HepG2 (cell line): ENCODE data around the gene LRP1-AS. TPM values are rescaled to one million over a fixed set of nuclear protein-coding genes. Genes with fewer than 3 reads are reported as not detected.
A peak's percentile ranks its signal among the peaks of the same experiment; 100 is the strongest.

Experiments used
- CBFB ChIP-seq: sonication (generic); formaldehyde crosslinking; IDR thresholded peaks from 2 replicates; pipeline ENCODE4 v1.4.0; 2020; ENCODE audit warnings: missing genetic modification reagents
- FOSL2 ChIP-seq: sonication (generic); formaldehyde crosslinking; IDR thresholded peaks from 2 replicates; pipeline ENCODE4 v1.4.0; 2020; ENCODE audit warnings: missing genetic modification reagents
- GTF3A ChIP-seq: sonication (generic); formaldehyde crosslinking; conservative IDR thresholded peaks from 2 replicates; pipeline ENCODE4 v1.4.0; 2020; ENCODE audit warnings: mild to moderate bottlenecking, missing genetic modification reagents
- HMGXB3 ChIP-seq: sonication (generic); formaldehyde crosslinking; IDR thresholded peaks from 2 replicates; pipeline ENCODE4 v1.4.0; 2020; ENCODE audit warnings: missing genetic modification reagents, borderline replicate concordance
- MTF1 ChIP-seq: sonication (generic); formaldehyde crosslinking; IDR thresholded peaks from 2 replicates; pipeline ENCODE4 v1.5.0; 2020; ENCODE audit warnings: missing genetic modification reagents
- NR3C1 ChIP-seq: sonication (generic); formaldehyde crosslinking; IDR thresholded peaks from 2 replicates; pipeline ENCODE4 v1.4.0; 2020; ENCODE audit warnings: missing genetic modification reagents
- PHF21A ChIP-seq: sonication (generic); formaldehyde crosslinking; IDR thresholded peaks from 2 replicates; pipeline ENCODE4 v1.5.0; 2020; ENCODE audit warnings: mild to moderate bottlenecking, missing genetic modification reagents
- POGZ ChIP-seq: sonication (generic); formaldehyde crosslinking; IDR thresholded peaks from 2 replicates; pipeline ENCODE4 v1.4.0; 2020; ENCODE audit warnings: mild to moderate bottlenecking, missing genetic modification reagents
- SNAI1 ChIP-seq: sonication (generic); formaldehyde crosslinking; IDR thresholded peaks from 2 replicates; pipeline ENCODE4 v1.5.0; 2020; ENCODE audit warnings: mild to moderate bottlenecking, missing genetic modification reagents, borderline replicate concordance
- SP4 ChIP-seq: sonication (generic); formaldehyde crosslinking; IDR thresholded peaks from 2 replicates; pipeline ENCODE4 v1.8.1; 2023; ENCODE audit warnings: mild to moderate bottlenecking, missing genetic modification reagents
- ZBTB7B ChIP-seq: sonication (generic); formaldehyde crosslinking; IDR thresholded peaks from 2 replicates; pipeline ENCODE4 v1.4.0; 2020; ENCODE audit warnings: missing genetic modification reagents
- ZNF101 ChIP-seq: sonication (generic); formaldehyde crosslinking; IDR thresholded peaks from 2 replicates; pipeline ENCODE4 v1.4.0; 2020; ENCODE audit warnings: mild to moderate bottlenecking, low read depth, missing genetic modification reagents, borderline replicate concordance
- ZNF30 ChIP-seq: sonication (generic); formaldehyde crosslinking; IDR thresholded peaks from 2 replicates; pipeline ENCODE4 v1.5.0; 2020; ENCODE audit warnings: mild to moderate bottlenecking, missing genetic modification reagents
- ZNF569 ChIP-seq: sonication (generic); formaldehyde crosslinking; IDR thresholded peaks from 2 replicates; pipeline ENCODE4 v1.5.0; 2020; ENCODE audit warnings: mild to moderate bottlenecking, missing genetic modification reagents, moderate library complexity, borderline replicate concordance
- ZNF7 ChIP-seq: IDR thresholded peaks from 2 replicates; pipeline ENCODE4 v1.6.1; 2016; ENCODE audit warnings: missing biosample characterization, missing genetic modification reagents
- polyA plus RNA-seq, 8 experiments: library from polyadenylated mRNA; depleted of rRNA in 3 of 8; stranded (reverse) in 7 of 8; unstranded in 1 of 8; fragments of >200 nt; fragmentation: Illumina TruSeq in 4 of 8; extraction: Trizol in 4 of 8; gene quantifications; 2 replicates each; pipeline versions ENCODE4 v1.2.1 to v1.2.3, GENCODE V29; 2011 to 2016; ENCODE audit warnings: low read depth in 4 of 8, missing spikeins in 1 of 8, mixed read lengths in 1 of 8; ENCODE audit not compliant: insufficient read depth in 1 of 8
- total RNA-seq, 5 experiments: library from RNA; depleted of rRNA; stranded (reverse); fragments of >200 nt; fragmentation: Illumina TruSeq; extraction: Trizol; gene quantifications; 2 replicates each; pipeline ENCODE4 v1.2.3, GENCODE V29; 2016; ENCODE audit warnings: low read depth in 1 of 5
- TF ChIP-seq, protein P1 (sequence below): sonication (generic); formaldehyde crosslinking; IDR thresholded peaks from 2 replicates; pipeline ENCODE4 v1.5.1; 2020; ENCODE audit warnings: mild to moderate bottlenecking, missing genetic modification reagents, moderate library complexity
- TF ChIP-seq, protein P2 (sequence below): sonication (generic); formaldehyde crosslinking; conservative IDR thresholded peaks from 2 replicates; pipeline ENCODE4 v1.4.0; 2020; ENCODE audit warnings: missing genetic modification reagents

The LRP1-AS gene
- total and polyA plus RNA-seq, 2 of the 13 experiments (the other 11 are each of a cell fraction or from before 2014, with no cell fraction given) = 0.20 TPM; not detected in 1

DNA sequence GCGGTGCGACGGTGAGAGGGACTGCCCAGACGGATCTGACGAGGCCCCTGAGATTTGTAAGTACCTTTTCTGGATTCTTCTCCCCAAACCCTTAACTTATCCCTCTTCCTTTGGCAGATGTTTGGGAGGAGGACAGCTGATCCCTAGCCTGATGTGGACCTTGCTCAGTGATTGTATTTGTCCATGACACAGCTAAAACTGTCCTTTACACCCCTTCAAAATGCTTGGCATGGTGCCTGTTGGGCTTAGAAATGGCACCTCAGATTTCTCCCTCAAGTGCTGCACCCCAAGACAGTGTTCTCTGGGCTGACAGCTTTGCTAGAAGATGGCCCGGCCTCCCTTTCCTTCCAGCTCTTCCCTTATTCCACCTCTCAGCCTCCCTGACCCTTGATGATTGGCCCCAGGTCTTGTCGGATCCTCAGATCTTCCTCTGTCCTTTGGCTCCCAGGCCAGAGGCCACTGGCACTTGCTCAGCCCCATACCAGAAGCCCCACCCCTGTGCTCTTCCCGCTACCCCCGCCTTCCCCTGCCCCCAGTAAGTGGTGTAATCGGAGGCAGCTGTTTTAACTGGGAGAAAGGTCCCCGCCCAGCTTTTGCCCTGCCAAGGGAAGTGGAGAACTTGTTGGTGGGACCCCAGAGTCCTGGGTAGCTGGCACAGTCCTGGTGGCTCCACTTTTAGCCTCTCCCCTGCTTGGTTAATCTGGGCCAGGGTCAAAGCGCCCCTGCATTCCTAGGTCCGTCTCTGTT, 8.7 kb downstream of the LRP1-AS start (continued):
- TF ChIP-seq, protein P1, sequence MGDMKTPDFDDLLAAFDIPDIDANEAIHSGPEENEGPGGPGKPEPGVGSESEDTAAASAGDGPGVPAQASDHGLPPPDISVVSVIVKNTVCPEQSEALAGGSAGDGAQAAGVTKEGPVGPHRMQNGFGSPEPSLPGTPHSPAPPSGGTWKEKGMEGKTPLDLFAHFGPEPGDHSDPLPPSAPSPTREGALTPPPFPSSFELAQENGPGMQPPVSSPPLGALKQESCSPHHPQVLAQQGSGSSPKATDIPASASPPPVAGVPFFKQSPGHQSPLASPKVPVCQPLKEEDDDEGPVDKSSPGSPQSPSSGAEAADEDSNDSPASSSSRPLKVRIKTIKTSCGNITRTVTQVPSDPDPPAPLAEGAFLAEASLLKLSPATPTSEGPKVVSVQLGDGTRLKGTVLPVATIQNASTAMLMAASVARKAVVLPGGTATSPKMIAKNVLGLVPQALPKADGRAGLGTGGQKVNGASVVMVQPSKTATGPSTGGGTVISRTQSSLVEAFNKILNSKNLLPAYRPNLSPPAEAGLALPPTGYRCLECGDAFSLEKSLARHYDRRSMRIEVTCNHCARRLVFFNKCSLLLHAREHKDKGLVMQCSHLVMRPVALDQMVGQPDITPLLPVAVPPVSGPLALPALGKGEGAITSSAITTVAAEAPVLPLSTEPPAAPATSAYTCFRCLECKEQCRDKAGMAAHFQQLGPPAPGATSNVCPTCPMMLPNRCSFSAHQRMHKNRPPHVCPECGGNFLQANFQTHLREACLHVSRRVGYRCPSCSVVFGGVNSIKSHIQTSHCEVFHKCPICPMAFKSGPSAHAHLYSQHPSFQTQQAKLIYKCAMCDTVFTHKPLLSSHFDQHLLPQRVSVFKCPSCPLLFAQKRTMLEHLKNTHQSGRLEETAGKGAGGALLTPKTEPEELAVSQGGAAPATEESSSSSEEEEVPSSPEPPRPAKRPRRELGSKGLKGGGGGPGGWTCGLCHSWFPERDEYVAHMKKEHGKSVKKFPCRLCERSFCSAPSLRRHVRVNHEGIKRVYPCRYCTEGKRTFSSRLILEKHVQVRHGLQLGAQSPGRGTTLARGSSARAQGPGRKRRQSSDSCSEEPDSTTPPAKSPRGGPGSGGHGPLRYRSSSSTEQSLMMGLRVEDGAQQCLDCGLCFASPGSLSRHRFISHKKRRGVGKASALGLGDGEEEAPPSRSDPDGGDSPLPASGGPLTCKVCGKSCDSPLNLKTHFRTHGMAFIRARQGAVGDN (CRISPR knock-in tag) = peak; percentile 76
- no peak for TF ChIP-seq ZNF7
- TF ChIP-seq, protein P2, sequence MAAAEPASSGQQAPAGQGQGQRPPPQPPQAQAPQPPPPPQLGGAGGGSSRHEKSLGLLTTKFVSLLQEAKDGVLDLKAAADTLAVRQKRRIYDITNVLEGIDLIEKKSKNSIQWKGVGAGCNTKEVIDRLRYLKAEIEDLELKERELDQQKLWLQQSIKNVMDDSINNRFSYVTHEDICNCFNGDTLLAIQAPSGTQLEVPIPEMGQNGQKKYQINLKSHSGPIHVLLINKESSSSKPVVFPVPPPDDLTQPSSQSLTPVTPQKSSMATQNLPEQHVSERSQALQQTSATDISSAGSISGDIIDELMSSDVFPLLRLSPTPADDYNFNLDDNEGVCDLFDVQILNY (CRISPR knock-in tag) = no peak
- TF ChIP-seq ZNF30 (CRISPR knock-in tag) = no peak
- TF ChIP-seq ZNF101 (CRISPR knock-in tag) = no peak
- TF ChIP-seq SNAI1 (CRISPR knock-in tag) = no peak
- TF ChIP-seq NR3C1 (CRISPR knock-in tag) = no peak
- no peak for TF ChIP-seq SP4 (CRISPR knock-in tag)
- TF ChIP-seq ZBTB7B (CRISPR knock-in tag) = 0 out of 2 replicates have a peak, but pooled peaks have one; percentile 30
- TF ChIP-seq CBFB (CRISPR knock-in tag) = no peak
- TF ChIP-seq ZNF569 (CRISPR knock-in tag) = no peak
- no peak for TF ChIP-seq HMGXB3 (CRISPR knock-in tag)
- TF ChIP-seq GTF3A = no peak
- TF ChIP-seq FOSL2 (CRISPR knock-in tag) = peak; percentile 40; the same call in 1 of the 2 replicates
- TF ChIP-seq PHF21A (CRISPR knock-in tag) = no peak; the same call in 1 of the 2 replicates
- TF ChIP-seq MTF1 (CRISPR knock-in tag) = no peak
- TF ChIP-seq POGZ (CRISPR knock-in tag) = peak; percentile 32; the same call in 1 of the 2 replicates
